Activated CD4-positive, alpha-beta memory T cell treated with anti-CD3 and anti-CD28 coated beads for 36 hours (primary cell): Measurements from ENCODE around the gene MKRN2OS. TPM values are rescaled to one million over a fixed set of nuclear protein-coding genes. Genes with fewer than 3 reads are reported as not detected.

Source experiments
- CTCF ChIA-PET: fragments of 350-600 bp; sonication (Branson Sonifier 250); formaldehyde crosslinking; loops from one replicate; lab custom pipeline; 2021; ENCODE audit warnings: antibody characterized with exemption, inconsistent platforms; lab: Charles Lee
- POLR2A ChIA-PET: fragments of 350-600 bp; sonication (Branson Sonifier 250); formaldehyde crosslinking; loops from one replicate; lab custom pipeline; 2021; ENCODE audit warnings: antibody characterized with exemption; lab: Charles Lee
- DNase-seq: peaks from one replicate; pipeline ENCODE4 v3.0.0-alpha.2; 2020
- H3K27ac Mint-ChIP-seq: one replicate; pipeline ENCODE4 v1.8.0; 2021; ENCODE audit warnings: mixed read lengths
- H3K27me3 Mint-ChIP-seq: one replicate; pipeline ENCODE4 v1.8.0; 2021; ENCODE audit warnings: mixed read lengths
- H3K36me3 Mint-ChIP-seq: one replicate; pipeline ENCODE4 v1.8.0; 2021; ENCODE audit warnings: mixed read lengths
- H3K4me1 Mint-ChIP-seq: one replicate; pipeline ENCODE4 v1.8.0; 2021; ENCODE audit warnings: low read depth, mixed read lengths
- H3K4me3 Mint-ChIP-seq: one replicate; pipeline ENCODE4 v1.8.0; 2021; ENCODE audit warnings: mild to moderate bottlenecking, mixed read lengths
- H3K9me3 Mint-ChIP-seq: one replicate; pipeline ENCODE4 v1.8.0; 2021; ENCODE audit warnings: mixed read lengths
- intact Hi-C: fragments of 100-400 bp; cut with micrococcal nuclease; formaldehyde crosslinking; loops from one replicate; pipeline ENCODE4 v1.15.1; 2023
- total RNA-seq, 2 experiments: library from RNA; stranded (reverse); gene quantifications; one replicate each; pipeline ENCODE4 v1.2.3, GENCODE V29; 2021

Gene MKRN2OS
- total RNA-seq, 2 experiments from 2014 or later: not detected

- Mint-ChIP-seq H3K36me3 (peaks cover 53% of the 10 kb centered on the region), H3K9me3 (peaks cover 7% of the 10 kb centered on the region), H3K4me3 (no peak overlapping the region), H3K27me3 (no peaks in the 10 kb centered on the region), H3K27ac (peak overlapping the region; percentile 15), H3K4me1 (no peaks in the 10 kb centered on the region)
- intact Hi-C loops: no loop called here
- DNase-seq: no peak
- POLR2A ChIA-PET: no interaction called here
- CTCF ChIA-PET: interaction anchor here (0.6 kb wide), 1 partner anchor 367 kb away, joined by 4 read pairs; no protein-coding TSS in a partner anchor
These were observed 34.6 kb upstream of the MKRN2OS start for GRCh38 chr3:12579905-12580304.

- DNase-seq: no peak
- Mint-ChIP-seq H3K27me3 (no peaks in the 10 kb centered on the region), H3K9me3 (peaks cover 7% of the 10 kb centered on the region), H3K4me1 (no peaks in the 10 kb centered on the region), H3K4me3 (no peak overlapping the region), H3K27ac (peak overlapping the region; percentile 15), H3K36me3 (peaks cover 57% of the 10 kb centered on the region)
- intact Hi-C loops: no loop called here
- POLR2A ChIA-PET: no interaction called here
- CTCF ChIA-PET: interaction anchor here (0.6 to 1.3 kb wide), 3 partner anchors 18 to 444 kb away, joined by 3 to 5 read pairs (median 4); no protein-coding TSS in a partner anchor
These were observed 34.2 kb upstream of the MKRN2OS start for GRCh38 chr3:12579456-12579855.

GRCh38 chr3:12578742-12579141, 33.4 kb upstream of the MKRN2OS start:
- Mint-ChIP-seq H3K27ac (no peak overlapping the region), H3K9me3 (peaks cover 7% of the 10 kb centered on the region), H3K4me1 (no peaks in the 10 kb centered on the region), H3K4me3 (no peak overlapping the region), H3K36me3 (peaks cover 60% of the 10 kb centered on the region), H3K27me3 (no peaks in the 10 kb centered on the region)
- ChIA-PET CTCF (interaction anchor here (0.6 to 1.3 kb wide), 4 partner anchors 18 to 444 kb away, joined by 3 to 5 read pairs (median 4); no protein-coding TSS in a partner anchor), POLR2A (no interaction called here)
- no peak for DNase-seq
- intact Hi-C loops: no loop called here

DNA sequence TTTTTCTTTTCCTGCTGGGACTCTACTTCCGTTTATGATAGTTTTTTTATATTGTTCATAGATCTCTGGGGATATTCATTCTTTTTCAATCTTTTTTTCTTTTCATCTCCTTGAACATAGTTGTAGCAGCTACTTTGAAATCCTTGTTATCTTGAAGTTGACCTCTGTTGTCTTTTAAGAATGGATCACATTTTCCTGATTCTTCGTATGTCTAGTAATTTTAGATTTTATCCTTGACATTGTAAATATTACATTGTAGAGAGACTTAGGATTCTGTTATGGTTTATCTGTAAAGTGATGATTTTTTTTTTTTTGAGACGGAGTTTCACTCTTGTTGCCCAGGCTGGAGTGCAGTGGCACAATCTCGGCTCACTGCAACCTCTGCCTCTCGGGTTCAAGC, 32.1 kb upstream of the MKRN2OS start:
- no peak overlapping the region for H3K4me3 Mint-ChIP-seq

DNA sequence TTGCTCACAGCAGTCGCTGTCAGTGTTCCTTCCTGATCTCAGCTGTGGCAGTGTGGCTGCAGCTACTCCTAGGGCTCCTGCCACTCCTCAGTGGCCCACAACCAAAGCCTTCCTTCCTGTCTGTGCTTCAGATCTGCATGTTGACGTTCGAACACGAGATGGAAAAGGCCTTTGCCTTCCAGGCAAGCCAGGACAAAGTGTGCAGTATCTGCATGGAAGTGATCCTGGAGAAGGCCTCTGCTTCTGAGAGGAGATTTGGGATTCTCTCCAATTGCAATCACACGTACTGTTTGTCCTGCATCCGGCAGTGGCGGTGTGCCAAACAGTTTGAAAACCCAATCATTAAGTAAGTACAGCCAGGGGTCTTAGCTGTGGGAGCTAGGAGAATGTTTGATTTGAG, 29.4 kb upstream of the MKRN2OS start:
- CTCF ChIA-PET: no interaction called here
- peaks cover 70% of the 10 kb centered on the region for H3K36me3 Mint-ChIP-seq
- no peak for DNase-seq

More for the DNA sequence above, 32.1 kb upstream of the MKRN2OS start:
- no peak for DNase-seq
- Mint-ChIP-seq H3K9me3 (peaks cover 7% of the 10 kb centered on the region), H3K27ac (no peak overlapping the region), H3K4me1 (no peaks in the 10 kb centered on the region), H3K36me3 (peaks cover 61% of the 10 kb centered on the region), H3K27me3 (no peaks in the 10 kb centered on the region)
- CTCF ChIA-PET: interaction anchor here (0.7 to 1.1 kb wide), 3 partner anchors 30 to 172 kb away, joined by 3 to 4 read pairs (median 3); no protein-coding TSS in a partner anchor
- intact Hi-C loops: no loop called here
- POLR2A ChIA-PET: no interaction called here

DNA sequence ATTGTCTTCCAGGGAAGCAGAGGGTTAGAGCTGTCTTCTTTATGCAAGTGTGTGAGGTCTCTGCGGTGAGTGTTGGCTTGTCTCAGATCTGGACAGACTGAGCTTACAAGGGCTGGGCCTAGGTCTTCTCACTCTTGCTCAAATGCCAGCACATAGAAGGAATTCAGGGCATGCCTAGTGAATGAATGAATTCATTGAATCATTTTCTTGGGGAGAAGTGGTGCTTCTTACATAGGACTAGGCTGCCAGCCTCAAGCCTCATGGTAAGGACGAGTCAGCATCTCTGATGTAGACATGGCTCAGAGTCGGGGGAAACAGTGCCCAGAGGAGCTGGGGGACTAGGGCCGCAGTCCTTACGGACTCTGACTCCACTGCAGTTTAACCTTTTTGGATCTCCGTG, 28.8 kb upstream of the MKRN2OS start:
- Mint-ChIP-seq H3K27me3 (no peaks in the 10 kb centered on the region), H3K9me3 (peaks cover 7% of the 10 kb centered on the region), H3K36me3 (peaks cover 73% of the 10 kb centered on the region), H3K4me1 (no peaks in the 10 kb centered on the region), H3K4me3 (no peak overlapping the region), H3K27ac (no peak overlapping the region)
- DNase-seq: no peak
- CTCF ChIA-PET: no interaction called here
- POLR2A ChIA-PET: no interaction called here
- intact Hi-C loops: no loop called here

More for the DNA sequence above, 29.4 kb upstream of the MKRN2OS start:
- no peaks in the 10 kb centered on the region for H3K27me3 Mint-ChIP-seq
- intact Hi-C loops: no loop called here
- no peaks in the 10 kb centered on the region for H3K4me1 Mint-ChIP-seq
- POLR2A ChIA-PET: no interaction called here
- no peak overlapping the region for H3K27ac Mint-ChIP-seq
- H3K9me3 Mint-ChIP-seq: peaks cover 7% of the 10 kb centered on the region
- no peak overlapping the region for H3K4me3 Mint-ChIP-seq

DNA sequence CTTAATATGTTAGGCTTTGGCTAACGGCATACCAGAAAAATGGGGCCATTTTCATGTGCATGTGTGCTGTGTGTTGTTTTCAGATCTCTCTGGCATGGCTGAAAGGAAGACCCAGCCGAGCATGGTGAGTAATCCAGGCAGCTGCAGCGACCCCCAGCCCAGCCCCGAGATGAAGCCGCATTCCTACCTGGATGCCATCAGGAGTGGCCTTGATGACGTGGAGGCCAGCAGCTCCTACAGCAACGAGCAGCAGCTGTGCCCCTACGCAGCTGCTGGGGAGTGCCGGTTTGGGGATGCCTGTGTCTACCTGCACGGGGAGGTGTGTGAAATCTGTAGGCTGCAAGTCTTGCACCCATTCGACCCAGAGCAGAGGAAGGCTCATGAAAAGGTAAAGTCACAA, 26.7 kb upstream of the MKRN2OS start:
- intact Hi-C loops: no loop called here
- H3K27me3 Mint-ChIP-seq: no peaks in the 10 kb centered on the region
- no peak for DNase-seq
- POLR2A ChIA-PET: no interaction called here
- peaks cover 5% of the 10 kb centered on the region for H3K4me1 Mint-ChIP-seq
- CTCF ChIA-PET: no interaction called here
- no peak overlapping the region for H3K4me3 Mint-ChIP-seq
- no peak overlapping the region for H3K27ac Mint-ChIP-seq
- peaks cover 67% of the 10 kb centered on the region for H3K36me3 Mint-ChIP-seq
- H3K9me3 Mint-ChIP-seq: peaks cover 3% of the 10 kb centered on the region

DNA sequence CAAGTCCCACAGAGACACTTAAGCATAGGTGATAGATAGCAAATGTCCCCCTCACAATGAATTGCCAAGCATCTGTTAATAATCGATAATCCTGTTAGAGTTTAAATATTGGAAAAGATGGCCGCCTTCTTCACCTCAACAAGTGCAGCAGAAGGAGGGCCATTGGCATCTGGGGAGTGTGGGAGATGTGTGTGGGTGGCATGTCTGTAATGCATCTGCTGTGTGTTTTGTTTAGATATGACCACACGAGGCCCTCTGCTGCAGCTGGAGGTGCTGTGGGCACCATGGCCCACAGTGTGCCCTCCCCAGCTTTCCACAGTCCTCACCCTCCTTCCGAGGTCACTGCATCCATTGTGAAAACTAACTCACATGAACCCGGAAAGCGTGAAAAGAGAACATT, 24.5 kb upstream of the MKRN2OS start:
- peaks cover 15% of the 10 kb centered on the region for H3K9me3 Mint-ChIP-seq
- H3K27ac Mint-ChIP-seq: peak overlapping the region; percentile 10
- ChIA-PET POLR2A (no interaction called here), CTCF (no interaction called here)
- H3K27me3 Mint-ChIP-seq: no peaks in the 10 kb centered on the region
- DNase-seq: no peak
- peaks cover 63% of the 10 kb centered on the region for H3K36me3 Mint-ChIP-seq
- H3K4me1 Mint-ChIP-seq: peaks cover 17% of the 10 kb centered on the region
- intact Hi-C loops: no loop called here
- no peak overlapping the region for H3K4me3 Mint-ChIP-seq

DNA sequence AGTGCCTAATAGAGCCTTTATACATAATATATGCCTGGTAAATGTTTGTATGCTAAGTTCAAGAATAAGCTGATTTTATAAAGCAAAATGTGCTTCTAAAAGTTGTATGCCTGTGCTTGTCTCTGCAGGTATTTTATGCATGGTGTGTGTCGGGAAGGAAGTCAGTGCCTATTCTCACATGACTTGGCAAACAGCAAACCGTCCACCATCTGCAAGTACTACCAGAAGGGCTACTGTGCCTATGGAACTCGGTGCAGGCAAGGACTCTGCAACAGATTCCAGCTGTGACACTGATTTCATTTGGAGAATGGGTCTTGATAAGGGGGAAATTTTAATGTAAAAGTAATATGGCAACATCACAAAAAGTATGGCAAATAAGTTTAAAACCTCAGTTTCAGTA, 23.4 kb upstream of the MKRN2OS start:
- no peak for DNase-seq
- peaks cover 17% of the 10 kb centered on the region for H3K9me3 Mint-ChIP-seq
- CTCF ChIA-PET: no interaction called here
- no peak overlapping the region for H3K4me3 Mint-ChIP-seq
- peaks cover 22% of the 10 kb centered on the region for H3K4me1 Mint-ChIP-seq
- intact Hi-C loops: no loop called here
- POLR2A ChIA-PET: no interaction called here
- no peaks in the 10 kb centered on the region for H3K27me3 Mint-ChIP-seq
- H3K36me3 Mint-ChIP-seq: peaks cover 58% of the 10 kb centered on the region
- H3K27ac Mint-ChIP-seq: no peak overlapping the region

DNA sequence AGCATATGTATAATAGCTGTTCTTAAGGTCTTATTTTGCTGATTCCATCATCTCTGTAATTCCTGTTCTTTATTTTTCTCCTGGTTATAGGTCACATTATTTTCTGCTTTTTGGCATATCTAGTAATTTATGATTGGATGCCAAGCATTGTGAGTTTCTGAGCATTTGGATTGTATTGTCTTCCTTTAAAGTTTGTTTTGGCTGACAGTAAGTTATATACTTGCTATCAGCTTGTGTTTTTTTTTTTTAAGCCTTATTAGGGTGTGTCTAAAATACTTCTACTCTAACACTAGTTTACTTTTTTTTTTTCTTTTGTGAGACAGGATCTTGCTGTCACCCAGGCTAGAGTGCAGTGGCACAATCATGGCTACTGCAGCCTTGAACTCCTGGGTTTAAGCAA, 21.7 kb upstream of the MKRN2OS start:
- no peaks in the 10 kb centered on the region for H3K27me3 Mint-ChIP-seq
- peaks cover 17% of the 10 kb centered on the region for H3K9me3 Mint-ChIP-seq
- POLR2A ChIA-PET: no interaction called here
- H3K4me3 Mint-ChIP-seq: no peak overlapping the region
- CTCF ChIA-PET: no interaction called here
- intact Hi-C loops: no loop called here
- no peak for DNase-seq
- peaks cover 30% of the 10 kb centered on the region for H3K4me1 Mint-ChIP-seq
- peaks cover 48% of the 10 kb centered on the region for H3K36me3 Mint-ChIP-seq
- no peak overlapping the region for H3K27ac Mint-ChIP-seq

DNA sequence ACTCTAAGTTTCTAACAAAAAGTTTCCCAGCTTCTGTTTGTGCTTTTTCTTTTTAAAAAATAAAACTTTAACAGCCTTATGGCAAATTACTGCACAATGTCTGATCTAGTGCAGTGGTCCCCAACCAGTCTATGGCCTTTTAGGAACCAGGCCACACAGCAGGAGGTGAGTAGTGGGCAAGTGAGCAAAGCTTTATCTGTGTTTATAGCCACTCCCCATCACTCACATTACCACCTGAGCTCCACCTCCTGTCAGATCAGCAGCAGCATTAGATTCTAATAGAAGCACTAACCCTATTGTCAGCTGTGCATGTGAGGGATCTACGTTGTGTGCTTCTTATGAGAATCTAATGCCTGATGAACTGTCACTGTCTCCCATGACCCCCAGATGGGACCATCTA, 17.2 kb upstream of the MKRN2OS start:
- H3K4me3 Mint-ChIP-seq: no peak overlapping the region
- no peak overlapping the region for H3K27ac Mint-ChIP-seq

DNA sequence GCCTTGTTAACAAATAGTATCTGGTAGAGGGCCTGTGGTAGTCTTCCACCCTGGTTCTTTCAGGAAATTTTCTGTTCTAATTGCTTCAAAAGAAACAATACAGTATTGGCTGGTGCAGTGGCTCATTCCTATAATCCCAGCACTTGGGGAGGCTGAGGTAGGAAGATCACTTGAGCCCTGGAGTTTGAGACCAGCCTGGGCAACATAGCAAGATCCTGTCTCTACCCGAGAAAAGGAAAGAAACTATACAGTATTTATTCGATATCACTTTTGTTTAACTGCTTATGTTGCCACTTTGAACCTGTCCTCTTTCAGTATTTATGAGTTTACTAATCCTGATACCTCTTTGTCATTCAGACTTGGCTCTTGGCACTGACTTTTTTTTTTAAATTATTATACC, 16.1 kb upstream of the MKRN2OS start:
- intact Hi-C loops: loop anchor here (1.0 to 5.0 kb wide), 2 partner anchors 103 to 369 kb away; partner anchors contain the start of gene RAF1
- Mint-ChIP-seq H3K27me3 (no peaks in the 10 kb centered on the region), H3K27ac (peak overlapping the region; percentile 68), H3K4me1 (peaks cover 67% of the 10 kb centered on the region), H3K4me3 (no peak overlapping the region), H3K9me3 (peaks cover 13% of the 10 kb centered on the region), H3K36me3 (peaks cover 16% of the 10 kb centered on the region)
- CTCF ChIA-PET: interaction anchor here (1.0 to 2.2 kb wide), 2 partner anchors 18 to 159 kb away, joined by 3 to 5 read pairs; no protein-coding TSS in a partner anchor
- POLR2A ChIA-PET: interaction anchor here (0.6 to 1.0 kb wide), 2 partner anchors 103 to 454 kb away, joined by 3 read pairs; partner anchors contain the start of gene RAF1
- no peak for DNase-seq

More for the DNA sequence above, 17.2 kb upstream of the MKRN2OS start:
- intact Hi-C loops: loop anchor here (5.0 kb wide), 1 partner anchor 370 kb away; no protein-coding TSS in a partner anchor
- no peak for DNase-seq
- peaks cover 17% of the 10 kb centered on the region for H3K9me3 Mint-ChIP-seq
- CTCF ChIA-PET: interaction anchor here (0.6 to 2.2 kb wide), 3 partner anchors 96 to 159 kb away, joined by 3 to 6 read pairs (median 5); no protein-coding TSS in a partner anchor
- POLR2A ChIA-PET: interaction anchor here (1.0 to 1.2 kb wide), 2 partner anchors 101 to 102 kb away, joined by 3 read pairs; no protein-coding TSS in a partner anchor
- H3K4me1 Mint-ChIP-seq: peaks cover 70% of the 10 kb centered on the region
- H3K36me3 Mint-ChIP-seq: peaks cover 22% of the 10 kb centered on the region
- no peaks in the 10 kb centered on the region for H3K27me3 Mint-ChIP-seq
